ENCODE results near the gene HOXC4. TPM values are rescaled to one million over a fixed set of nuclear protein-coding genes. Genes with fewer than 3 reads are reported as not detected.
A peak's percentile ranks its signal among the peaks of the same experiment; 100 is the strongest.

Gene HOXC4
- total and polyA plus RNA-seq, 7 experiments from 2014 or later, result 0.24 to 0.98 TPM; not detected in 5

DNA sequence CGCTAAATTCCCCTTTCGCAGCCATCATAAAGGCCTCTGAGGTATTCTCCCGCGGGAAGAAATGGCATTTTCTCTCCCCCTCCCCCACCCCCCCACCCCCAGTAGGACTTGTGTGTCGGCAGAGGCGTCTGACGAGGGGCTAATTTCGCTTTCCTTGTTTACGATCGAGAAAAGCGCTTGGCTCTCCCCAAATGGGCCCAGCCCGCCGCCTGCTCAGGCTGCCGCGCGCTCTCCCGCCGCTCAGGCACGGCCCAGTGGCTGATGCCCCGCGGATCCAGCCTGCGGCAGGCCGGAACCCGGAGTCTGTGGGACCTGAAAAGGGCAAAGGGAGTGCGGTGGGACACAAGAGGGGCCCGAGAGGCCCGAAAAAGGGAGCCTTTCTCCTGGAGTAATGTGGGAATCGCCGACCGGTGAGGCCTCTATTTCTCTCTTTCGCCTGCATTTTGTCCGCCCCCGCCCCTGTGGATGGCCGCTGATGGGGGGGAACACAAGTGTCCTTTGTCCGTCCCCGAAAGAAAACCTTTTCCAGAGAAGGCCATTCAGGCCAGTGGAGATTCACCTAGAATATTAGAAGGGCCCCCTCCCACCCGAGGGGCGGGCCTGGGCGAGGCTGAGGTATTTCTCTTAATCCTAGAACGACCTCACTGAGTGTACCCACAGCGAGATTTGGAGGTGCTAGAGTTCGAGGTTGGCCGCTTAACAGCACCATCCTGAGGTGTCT, 34.4 kb upstream of the HOXC4 start:
- peaks cover 71 to 91% (median 78%) of the 10 kb centered on the region in 5 donors for H3K27me3 Mint-ChIP-seq
- Histone ChIP-seq H3K36me3 (ENCODE audit: control insufficient read depth in 2 of 3, insufficient read depth in 3 of 3, low read length in 3 of 3) (no peaks in the 10 kb centered on the region), H3K4me1 (ENCODE audit: control insufficient read depth in 2 of 2, insufficient read depth in 2 of 2, low read length in 2 of 2) (peaks cover 7 to 15% of the 10 kb centered on the region in 2 donors), H3K9me3 (ENCODE audit: control insufficient read depth in 2 of 3, low read length in 3 of 3) (no peaks in the 10 kb centered on the region), H3K27me3 (ENCODE audit: control insufficient read depth in 2 of 2, insufficient read depth in 2 of 2, low read length in 2 of 2) (peaks cover 16 to 51% of the 10 kb centered on the region in 2 donors), H3K4me3 (ENCODE audit: low read length) (no peak overlapping the region), H3K27ac (ENCODE audit: low read depth, low read length) (no peak overlapping the region)
- peak overlapping the region in 5 of 10 donors; percentile 7 to 66 (median 29) for H3K4me3 Mint-ChIP-seq
- ChIA-PET CTCF (no interaction called here), POLR2A (no interaction called here)
- intact Hi-C loops (cut with micrococcal nuclease), result no loop called here
- H3K4me1 Mint-ChIP-seq, result peaks cover 6 to 33% (median 18%) of the 10 kb centered on the region in 7 donors
- DNase-seq (no peak), ATAC-seq (no peak)
- H3K27ac Mint-ChIP-seq, result no peak overlapping the region
- no peaks in the 10 kb centered on the region for H3K36me3 Mint-ChIP-seq
- H3K9me3 Mint-ChIP-seq, result peaks cover 0 to 3% (median 0%) of the 10 kb centered on the region in 11 donors

DNA sequence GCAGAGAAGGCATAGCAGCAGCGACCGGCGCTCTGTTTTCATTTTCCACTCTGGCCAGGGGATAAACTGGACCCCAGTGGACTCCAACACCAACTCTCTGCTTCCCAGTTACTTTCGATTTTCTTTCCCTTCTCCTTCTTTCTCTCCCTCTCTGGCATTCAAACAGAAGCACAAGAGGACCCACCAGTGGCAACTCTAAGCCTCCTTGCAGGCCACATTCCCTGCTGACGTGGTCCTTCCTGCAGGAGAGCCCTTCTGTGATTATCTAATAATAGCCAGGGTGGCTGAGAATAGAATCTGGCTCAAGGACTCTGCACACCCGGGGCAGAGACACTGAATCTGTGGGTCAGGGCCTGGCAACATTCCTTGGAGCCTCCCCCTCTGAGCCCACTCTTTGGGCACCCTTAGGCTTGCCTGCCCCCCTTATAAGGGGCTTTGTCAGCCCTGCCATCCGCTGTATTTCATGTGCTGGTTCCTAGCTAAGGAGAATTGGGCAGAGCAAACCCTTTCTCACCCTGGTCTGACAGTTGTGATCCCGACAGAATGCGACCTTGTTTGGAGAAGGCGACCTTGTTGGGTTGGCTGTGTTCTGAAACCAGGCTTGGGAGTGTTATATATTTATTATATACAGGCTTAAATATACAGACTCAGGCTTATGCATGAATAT, 33.6 kb upstream of the HOXC4 start:
- H3K4me1 Mint-ChIP-seq, result peaks cover 0 to 26% (median 13%) of the 10 kb centered on the region in 7 donors
- no peak for DNase-seq
- peaks cover 68 to 91% (median 75%) of the 10 kb centered on the region in 5 donors for H3K27me3 Mint-ChIP-seq

DNA sequence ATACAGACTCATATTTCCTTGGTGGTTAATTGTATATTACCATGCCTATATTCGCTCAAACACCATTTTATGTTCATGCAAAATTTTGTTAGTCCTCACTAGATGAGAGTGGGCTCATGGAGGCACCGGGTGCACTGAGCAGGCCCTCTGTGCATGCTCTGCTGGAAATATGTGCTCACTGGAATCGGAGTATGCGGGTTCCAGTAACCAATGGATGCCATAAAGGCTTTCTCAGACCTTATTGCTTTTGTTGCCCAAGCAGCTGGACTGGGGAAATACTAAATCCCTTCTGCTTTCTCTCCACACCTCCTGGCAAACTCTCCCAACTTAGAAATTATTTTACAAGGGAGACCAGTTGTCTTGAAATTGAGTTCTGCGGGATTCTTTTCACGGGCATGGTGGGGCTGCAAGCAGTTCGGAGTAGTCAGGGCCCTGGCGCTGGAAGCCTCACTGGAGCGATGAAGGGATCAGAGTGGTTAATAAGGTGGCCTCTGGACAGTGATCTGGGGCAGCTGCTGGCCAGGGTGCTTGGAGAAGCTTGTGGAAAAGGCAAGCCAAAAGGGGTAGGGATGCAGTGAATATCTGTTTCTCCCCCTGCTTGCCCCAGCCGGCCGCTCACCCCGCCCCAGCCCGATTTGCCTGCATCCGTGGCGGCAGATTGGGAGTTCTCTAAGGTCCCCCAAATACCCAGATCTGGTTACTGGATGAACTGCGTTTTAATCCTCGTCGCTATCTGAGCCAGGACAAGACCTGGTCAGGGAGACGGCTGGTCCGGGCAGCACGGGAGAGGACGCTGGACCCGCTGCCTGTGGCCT, 32.8 kb upstream of the HOXC4 start:
- peaks cover 0 to 3% (median 0%) of the 10 kb centered on the region in 11 donors for H3K9me3 Mint-ChIP-seq
- POLR2A ChIA-PET, result no interaction called here
- no peak overlapping the region for H3K27ac ChIP-seq (ENCODE audit: low read depth, low read length)
- H3K9me3 ChIP-seq (ENCODE audit: control insufficient read depth in 2 of 3, low read length in 3 of 3), result no peaks in the 10 kb centered on the region
- no peak overlapping the region for H3K4me3 Mint-ChIP-seq
- H3K27me3 ChIP-seq (ENCODE audit: control insufficient read depth in 2 of 2, insufficient read depth in 2 of 2, low read length in 2 of 2), result peaks cover 4 to 39% of the 10 kb centered on the region in 2 donors
- peak overlapping the region in 1 of 9 donors; percentile 33 for H3K27ac Mint-ChIP-seq
- H3K4me3 ChIP-seq (ENCODE audit: low read length), result no peak overlapping the region
- ATAC-seq (no peak), DNase-seq (no peak)
- intact Hi-C loops (cut with micrococcal nuclease), result no loop called here
- CTCF ChIA-PET, result interaction anchor here (0.7 kb wide), 1 partner anchor 187 kb away, joined by 3 read pairs; no protein-coding TSS in a partner anchor
- H3K27me3 Mint-ChIP-seq, result peaks cover 69 to 91% (median 73%) of the 10 kb centered on the region in 5 donors
- no peaks in the 10 kb centered on the region for H3K36me3 ChIP-seq (ENCODE audit: control insufficient read depth in 2 of 3, insufficient read depth in 3 of 3, low read length in 3 of 3)
- peaks cover 0 to 15% of the 10 kb centered on the region in 2 donors for H3K4me1 ChIP-seq (ENCODE audit: control insufficient read depth in 2 of 2, insufficient read depth in 2 of 2, low read length in 2 of 2)
- no peaks in the 10 kb centered on the region for H3K36me3 Mint-ChIP-seq
- peaks cover 0 to 21% (median 12%) of the 10 kb centered on the region in 7 donors for H3K4me1 Mint-ChIP-seq

More for the DNA sequence above, 33.6 kb upstream of the HOXC4 start:
- Mint-ChIP-seq H3K27ac (no peak overlapping the region), H3K9me3 (peaks cover 0 to 3% (median 0%) of the 10 kb centered on the region in 11 donors), H3K36me3 (no peaks in the 10 kb centered on the region), H3K4me3 (peak overlapping the region in 4 of 10 donors; percentile 7 to 69 (median 46))
- Histone ChIP-seq H3K4me1 (ENCODE audit: control insufficient read depth in 2 of 2, insufficient read depth in 2 of 2, low read length in 2 of 2) (peaks cover under 1 to 15% of the 10 kb centered on the region in 2 donors), H3K27ac (ENCODE audit: low read depth, low read length) (no peak overlapping the region), H3K9me3 (ENCODE audit: control insufficient read depth in 2 of 3, low read length in 3 of 3) (no peaks in the 10 kb centered on the region), H3K36me3 (ENCODE audit: control insufficient read depth in 2 of 3, insufficient read depth in 3 of 3, low read length in 3 of 3) (no peaks in the 10 kb centered on the region), H3K27me3 (ENCODE audit: control insufficient read depth in 2 of 2, insufficient read depth in 2 of 2, low read length in 2 of 2) (peaks cover 11 to 42% of the 10 kb centered on the region in 2 donors), H3K4me3 (ENCODE audit: low read length) (no peak overlapping the region)
- intact Hi-C loops (cut with micrococcal nuclease), result no loop called here
- CTCF ChIA-PET, result interaction anchor here (0.7 kb wide), 1 partner anchor 188 kb away, joined by 3 read pairs; no protein-coding TSS in a partner anchor
- ATAC-seq, result no peak
- POLR2A ChIA-PET, result no interaction called here

DNA sequence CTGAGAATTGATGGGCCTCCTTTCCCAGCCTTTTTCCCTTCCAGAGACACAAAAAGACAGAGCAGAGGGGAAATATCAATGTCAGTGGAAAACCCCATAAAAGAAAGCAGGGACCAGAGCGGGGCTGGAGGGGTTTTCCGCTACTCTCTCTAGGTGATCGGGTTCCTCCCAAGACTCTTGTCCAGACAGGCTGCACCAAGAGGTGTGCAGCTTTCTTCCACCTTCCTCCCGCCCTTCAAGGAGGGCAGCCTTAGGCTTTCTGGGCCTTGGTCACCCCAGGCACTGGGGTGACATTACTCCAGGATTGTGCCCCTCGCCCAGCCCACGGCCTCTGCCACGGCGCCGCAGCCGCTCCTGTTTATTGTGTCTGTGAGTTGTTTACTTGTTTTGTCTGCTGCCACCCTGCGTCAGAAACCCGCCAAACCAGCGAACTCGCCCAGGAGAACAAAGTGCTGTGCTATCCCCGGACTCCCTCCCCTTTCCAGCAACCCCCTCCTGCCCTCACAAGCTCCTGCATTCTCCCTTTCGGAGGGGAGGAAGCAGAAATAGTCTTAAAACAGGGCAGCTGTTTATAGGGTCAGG, 32.1 kb upstream of the HOXC4 start:
- Histone ChIP-seq H3K27me3 (ENCODE audit: control insufficient read depth in 2 of 2, insufficient read depth in 2 of 2, low read length in 2 of 2) (peaks cover 0 to 40% of the 10 kb centered on the region in 2 donors), H3K4me3 (ENCODE audit: low read length) (no peak overlapping the region), H3K4me1 (ENCODE audit: control insufficient read depth in 2 of 2, insufficient read depth in 2 of 2, low read length in 2 of 2) (peaks cover 0 to 15% of the 10 kb centered on the region in 2 donors), H3K9me3 (ENCODE audit: control insufficient read depth in 2 of 3, low read length in 3 of 3) (no peaks in the 10 kb centered on the region), H3K36me3 (ENCODE audit: control insufficient read depth in 2 of 3, insufficient read depth in 3 of 3, low read length in 3 of 3) (no peaks in the 10 kb centered on the region), H3K27ac (ENCODE audit: low read depth, low read length) (no peak overlapping the region)
- no peaks in the 10 kb centered on the region for H3K36me3 Mint-ChIP-seq
- peaks cover 0 to 3% (median 0%) of the 10 kb centered on the region in 11 donors for H3K9me3 Mint-ChIP-seq
- H3K27ac Mint-ChIP-seq, result peak overlapping the region in 1 of 9 donors; percentile 43
- intact Hi-C loops (cut with micrococcal nuclease), result no loop called here
- H3K4me1 Mint-ChIP-seq, result peaks cover 0 to 20% (median 12%) of the 10 kb centered on the region in 7 donors
- DNase-seq, result no peak
- H3K27me3 Mint-ChIP-seq, result peaks cover 71 to 91% (median 76%) of the 10 kb centered on the region in 5 donors
- CTCF ChIA-PET, result interaction anchor here (0.7 kb wide), 1 partner anchor 16 kb away, joined by 3 read pairs; no protein-coding TSS in a partner anchor
- peak overlapping the region in 1 of 10 donors; percentile 31 for H3K4me3 Mint-ChIP-seq
- POLR2A ChIA-PET, result no interaction called here
- ATAC-seq, result no peak

DNA sequence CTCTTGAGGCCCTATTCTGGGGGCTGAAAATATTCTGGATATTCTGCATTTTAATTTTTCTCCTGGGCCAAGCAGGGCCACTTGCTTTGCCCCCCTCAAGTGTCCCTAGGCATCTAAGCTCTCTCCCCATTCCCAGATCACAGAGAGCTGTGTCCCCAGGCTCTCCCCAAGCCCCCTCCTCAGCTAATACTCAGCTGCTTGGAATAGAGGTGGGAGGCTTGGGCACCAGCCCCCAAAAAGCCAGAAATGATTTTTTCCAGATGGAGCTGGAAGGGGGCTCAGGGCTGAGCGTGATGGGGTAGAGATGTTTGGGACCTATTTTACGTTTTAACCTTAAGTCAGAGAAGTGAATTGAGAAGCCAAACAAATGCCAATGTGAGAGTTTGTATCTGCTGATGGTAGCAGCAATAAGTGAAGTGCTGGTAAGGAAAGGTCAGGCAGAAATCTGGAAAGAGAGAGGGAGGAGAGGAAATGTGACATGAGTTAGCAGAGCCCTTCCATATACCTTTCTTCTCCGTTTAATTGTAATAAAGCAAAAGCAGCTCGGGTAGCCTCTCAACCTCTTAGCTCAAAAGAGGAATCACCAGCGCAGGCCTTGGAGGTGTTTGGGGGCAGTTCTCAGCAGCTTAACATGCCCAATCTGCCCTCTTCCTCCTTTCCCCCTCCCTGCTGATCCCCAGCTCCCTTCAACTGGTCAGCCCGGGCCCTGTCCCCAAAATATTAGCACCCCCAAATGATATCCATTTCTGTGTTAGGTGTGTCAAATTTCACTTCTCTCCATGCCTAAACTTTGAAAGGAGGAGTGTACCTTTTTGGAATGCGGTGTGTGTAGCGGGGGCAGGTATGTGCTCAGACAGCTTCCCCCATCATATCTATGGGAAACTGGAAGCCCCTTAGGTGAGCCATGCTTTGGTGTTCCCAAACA, 30.4 kb upstream of the HOXC4 start:
- no peaks in the 10 kb centered on the region for H3K36me3 ChIP-seq (ENCODE audit: control insufficient read depth in 2 of 3, insufficient read depth in 3 of 3, low read length in 3 of 3)
- no peak overlapping the region for H3K4me3 Mint-ChIP-seq
- DNase-seq, result no peak
- H3K4me3 ChIP-seq (ENCODE audit: low read length), result no peak overlapping the region
- CTCF ChIA-PET, result interaction anchor here (2.5 kb wide), 1 partner anchor 9 kb away, joined by 12 read pairs; the partner anchor contains the start of gene HOXC5
- no peaks in the 10 kb centered on the region for H3K9me3 ChIP-seq (ENCODE audit: control insufficient read depth in 2 of 3, low read length in 3 of 3)
- H3K27ac ChIP-seq (ENCODE audit: low read depth, low read length), result no peak overlapping the region
- H3K9me3 Mint-ChIP-seq, result peaks cover 0 to 3% (median 0%) of the 10 kb centered on the region in 11 donors
- no peak for ATAC-seq
- H3K27ac Mint-ChIP-seq, result no peak overlapping the region
- H3K27me3 ChIP-seq (ENCODE audit: control insufficient read depth in 2 of 2, insufficient read depth in 2 of 2, low read length in 2 of 2), result peaks cover 6 to 43% of the 10 kb centered on the region in 2 donors
- no peaks in the 10 kb centered on the region for H3K36me3 Mint-ChIP-seq
- POLR2A ChIA-PET, result no interaction called here
- H3K27me3 Mint-ChIP-seq, result peaks cover 79 to 94% (median 85%) of the 10 kb centered on the region in 5 donors
- H3K4me1 ChIP-seq (ENCODE audit: control insufficient read depth in 2 of 2, insufficient read depth in 2 of 2, low read length in 2 of 2), result peaks cover 0 to 6% of the 10 kb centered on the region in 2 donors
- intact Hi-C loops (cut with micrococcal nuclease), result no loop called here
- peaks cover 2 to 16% (median 12%) of the 10 kb centered on the region in 7 donors for H3K4me1 Mint-ChIP-seq

Data from naive thymus-derived CD4-positive, alpha-beta T cell (primary cell).